Measurements from ENCODE around the gene OLFML2B.

The OLFML2B gene

DNA sequence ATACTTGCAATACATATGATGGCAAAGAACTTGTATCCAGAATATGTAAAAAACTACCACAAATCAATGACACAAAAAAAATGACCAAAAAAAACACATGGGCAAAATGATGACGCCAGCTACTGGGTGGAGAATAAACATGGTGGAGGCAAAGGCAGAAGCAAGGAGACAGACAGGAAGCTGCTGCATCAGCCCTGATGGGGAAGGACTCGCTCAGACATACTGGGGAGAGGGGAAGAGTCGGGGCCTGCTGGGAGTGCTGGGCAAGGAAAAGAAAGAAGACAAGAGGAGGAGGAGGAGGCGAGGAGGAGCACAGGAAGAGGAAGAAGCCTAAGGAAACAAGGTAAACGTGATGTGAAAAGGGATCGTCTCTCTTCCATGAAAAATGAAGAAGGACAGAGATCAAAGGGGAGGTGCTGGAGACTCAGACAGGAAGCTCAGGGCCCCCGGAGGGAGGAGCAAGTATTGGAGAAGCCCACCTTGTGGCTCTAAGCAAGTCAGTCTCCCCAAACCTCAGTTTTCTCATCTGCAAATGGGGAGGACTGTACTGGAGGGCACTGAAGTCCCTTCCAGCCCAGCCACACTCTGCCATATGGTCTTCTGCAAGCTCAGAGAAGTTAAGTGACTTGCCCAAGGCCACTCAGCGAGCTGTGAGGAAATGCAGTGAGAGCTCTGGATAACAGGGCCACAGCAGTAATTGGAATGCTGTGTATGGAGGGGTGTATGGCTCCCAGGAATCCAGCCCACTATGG lies 24.2 kb downstream of the OLFML2B start:
- TF ChIP-seq, protein P1, sequence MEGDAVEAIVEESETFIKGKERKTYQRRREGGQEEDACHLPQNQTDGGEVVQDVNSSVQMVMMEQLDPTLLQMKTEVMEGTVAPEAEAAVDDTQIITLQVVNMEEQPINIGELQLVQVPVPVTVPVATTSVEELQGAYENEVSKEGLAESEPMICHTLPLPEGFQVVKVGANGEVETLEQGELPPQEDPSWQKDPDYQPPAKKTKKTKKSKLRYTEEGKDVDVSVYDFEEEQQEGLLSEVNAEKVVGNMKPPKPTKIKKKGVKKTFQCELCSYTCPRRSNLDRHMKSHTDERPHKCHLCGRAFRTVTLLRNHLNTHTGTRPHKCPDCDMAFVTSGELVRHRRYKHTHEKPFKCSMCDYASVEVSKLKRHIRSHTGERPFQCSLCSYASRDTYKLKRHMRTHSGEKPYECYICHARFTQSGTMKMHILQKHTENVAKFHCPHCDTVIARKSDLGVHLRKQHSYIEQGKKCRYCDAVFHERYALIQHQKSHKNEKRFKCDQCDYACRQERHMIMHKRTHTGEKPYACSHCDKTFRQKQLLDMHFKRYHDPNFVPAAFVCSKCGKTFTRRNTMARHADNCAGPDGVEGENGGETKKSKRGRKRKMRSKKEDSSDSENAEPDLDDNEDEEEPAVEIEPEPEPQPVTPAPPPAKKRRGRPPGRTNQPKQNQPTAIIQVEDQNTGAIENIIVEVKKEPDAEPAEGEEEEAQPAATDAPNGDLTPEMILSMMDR (conservative IDR thresholded peaks at IDR 0.05; ENCODE audit: low read length): no peak
- DNase-seq (ENCODE audit: low read depth): no peak
- no peak overlapping the region for H3K4me3 ChIP-seq (ENCODE audit: low read length)

DNA sequence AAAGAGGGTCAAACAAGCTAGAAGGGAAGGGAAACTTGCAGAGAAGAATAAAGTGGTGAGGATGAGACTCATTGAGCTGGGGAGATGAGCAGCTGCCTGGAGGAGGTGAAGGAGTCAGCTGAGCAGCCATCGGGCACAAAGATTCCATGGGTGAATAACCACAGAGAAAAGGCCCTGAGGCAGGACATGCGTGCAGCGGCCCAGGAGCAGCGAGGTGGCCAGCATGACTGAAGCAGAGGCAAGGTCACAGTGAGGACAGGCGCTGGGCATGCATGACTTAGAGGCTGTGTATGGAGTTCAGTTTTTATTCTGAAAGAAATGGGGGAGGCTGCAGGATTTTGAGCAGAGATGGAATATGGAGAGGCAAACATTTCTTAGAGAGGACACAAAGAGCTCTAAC lies 24.9 kb downstream of the OLFML2B start:
- TF ChIP-seq, protein P1 (conservative IDR thresholded peaks at IDR 0.05; ENCODE audit: low read length): no peak
- no peak overlapping the region for H3K4me3 ChIP-seq (ENCODE audit: low read length)
- DNase-seq (ENCODE audit: low read depth): no peak

DNA sequence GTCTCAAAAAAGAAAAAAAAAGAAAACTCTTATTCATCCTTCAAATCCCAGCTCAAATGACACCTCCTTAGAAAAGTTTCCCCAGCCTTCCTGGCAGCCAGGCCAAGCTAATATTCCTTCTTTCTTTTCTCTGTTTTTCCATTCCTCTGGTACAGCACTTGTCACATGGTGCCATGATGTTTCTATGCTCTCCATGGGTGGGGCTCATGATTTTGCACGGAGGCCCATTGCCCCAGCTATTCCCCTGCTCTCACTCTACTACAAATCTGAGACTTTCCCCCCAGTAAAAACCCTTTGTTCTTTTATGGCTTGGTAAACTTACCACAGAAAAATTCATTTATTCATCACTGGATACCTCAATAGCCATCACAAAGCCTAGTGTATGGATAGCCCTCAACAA lies 26.5 kb downstream of the OLFML2B start:
- TF ChIP-seq, protein P1 (conservative IDR thresholded peaks at IDR 0.05; ENCODE audit: low read length): no peak
- no peak overlapping the region for H3K4me3 ChIP-seq (ENCODE audit: low read length)
- DNase-seq (ENCODE audit: low read depth): no peak

DNA sequence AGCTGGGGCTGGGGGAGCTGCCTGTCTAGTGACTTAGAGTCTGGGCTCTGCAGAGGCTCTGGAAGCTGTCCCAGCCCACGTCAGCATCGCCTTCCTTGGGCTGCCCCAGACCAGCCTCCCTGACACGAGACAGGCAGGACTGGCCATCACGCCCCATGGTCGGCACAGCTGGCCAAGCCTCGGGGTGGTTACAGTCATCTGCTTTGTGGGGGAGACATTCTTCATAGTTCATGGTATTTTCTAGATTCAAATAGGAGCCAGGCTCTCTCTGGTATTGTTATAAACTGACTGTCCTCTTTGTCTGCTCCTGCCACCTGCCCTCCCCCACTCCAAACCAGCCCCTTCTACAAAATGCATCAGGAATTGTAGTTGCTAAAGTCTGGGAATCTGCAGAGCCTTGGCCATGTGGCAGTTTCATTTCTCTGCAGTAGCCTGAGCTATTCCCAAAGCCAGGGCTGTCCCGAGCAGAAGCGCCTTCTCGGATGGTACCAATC lies 29.4 kb downstream of the OLFML2B start:
- H3K4me3 ChIP-seq (ENCODE audit: low read length): no peak overlapping the region
- TF ChIP-seq, protein P1 (conservative IDR thresholded peaks at IDR 0.05; ENCODE audit: low read length): no peak
- DNase-seq (ENCODE audit: low read depth): peak; percentile 73

DNA sequence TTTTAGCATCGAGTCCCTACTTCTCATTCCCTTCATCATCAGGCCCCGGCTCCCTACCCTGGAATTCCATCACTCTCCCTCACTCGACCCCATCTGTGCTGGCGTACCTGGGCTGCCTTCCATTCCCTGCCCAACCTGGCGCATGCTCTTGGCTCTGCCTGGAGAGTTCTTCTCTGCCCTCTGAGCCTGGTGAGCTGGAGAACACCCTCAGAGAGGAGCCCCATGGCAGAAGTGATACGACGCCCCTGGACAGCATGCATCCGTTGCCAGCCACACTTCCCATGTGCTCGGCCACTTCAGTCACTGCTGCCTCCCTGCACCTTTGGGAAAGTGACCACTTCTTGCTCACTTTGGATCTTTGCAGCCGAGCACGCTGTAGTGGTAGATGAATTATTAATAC lies 30.1 kb downstream of the OLFML2B start:
- no peak for DNase-seq (ENCODE audit: low read depth)
- TF ChIP-seq, protein P1 (conservative IDR thresholded peaks at IDR 0.05; ENCODE audit: low read length): no peak
- no peak overlapping the region for H3K4me3 ChIP-seq (ENCODE audit: low read length)

DNA sequence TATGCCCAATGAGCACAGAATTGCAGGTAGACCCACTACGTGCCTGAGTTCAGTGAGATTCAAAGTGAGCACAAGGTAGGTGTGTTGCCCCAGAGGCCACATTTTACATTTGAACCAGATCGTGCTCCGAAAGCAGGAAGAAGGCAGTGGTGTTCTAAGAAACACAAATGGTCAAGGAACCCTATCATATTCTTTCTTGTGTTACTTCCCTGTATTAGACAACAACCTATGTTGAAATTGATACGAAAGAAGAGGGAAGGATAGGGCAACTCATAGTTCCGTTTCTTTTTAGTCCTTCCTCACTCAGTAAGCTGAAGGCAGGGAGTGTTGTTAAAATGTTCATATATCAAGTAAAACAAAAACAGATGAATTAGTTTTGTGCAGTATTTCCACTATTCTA lies 33.9 kb downstream of the OLFML2B start:
- TF ChIP-seq, protein P1 (conservative IDR thresholded peaks at IDR 0.05; ENCODE audit: low read length): no peak
- no peak overlapping the region for H3K4me3 ChIP-seq (ENCODE audit: low read length)
- no peak for DNase-seq (ENCODE audit: low read depth)

DNA sequence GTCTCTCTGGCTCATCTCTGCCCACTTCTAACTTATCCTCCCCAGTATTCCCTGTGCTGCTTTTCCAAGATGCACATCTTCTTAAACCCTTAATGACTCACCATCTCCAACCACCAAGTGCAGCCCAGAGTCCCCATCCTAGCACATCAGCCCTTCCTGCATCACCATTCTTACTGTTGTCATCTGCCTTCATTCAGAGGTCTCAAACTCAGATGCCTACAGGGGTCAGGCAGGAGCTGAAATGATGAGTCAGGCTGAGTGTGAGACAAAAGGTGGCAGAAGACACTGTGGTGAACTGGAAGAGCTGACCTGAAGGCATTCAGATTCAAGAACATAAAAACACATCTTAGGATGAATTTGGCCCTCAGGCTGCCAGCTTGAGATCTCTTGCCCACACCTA lies 34.6 kb downstream of the OLFML2B start:
- TF ChIP-seq, protein P1 (conservative IDR thresholded peaks at IDR 0.05; ENCODE audit: low read length): no peak; the same call in 1 of the 2 replicates
- DNase-seq (ENCODE audit: low read depth): peak; percentile 28
- H3K4me3 ChIP-seq (ENCODE audit: low read length): no peak overlapping the region
